Measurements from ENCODE around the gene SFN. TPM values are rescaled to one million over a fixed set of nuclear protein-coding genes. Genes with fewer than 3 reads are reported as not detected.

Gene SFN
- total and polyA plus RNA-seq, 2 of the 13 experiments (the other 11 are each of a cell fraction or from before 2014, with no cell fraction given) = 4.3 to 5.6 TPM

DNA sequence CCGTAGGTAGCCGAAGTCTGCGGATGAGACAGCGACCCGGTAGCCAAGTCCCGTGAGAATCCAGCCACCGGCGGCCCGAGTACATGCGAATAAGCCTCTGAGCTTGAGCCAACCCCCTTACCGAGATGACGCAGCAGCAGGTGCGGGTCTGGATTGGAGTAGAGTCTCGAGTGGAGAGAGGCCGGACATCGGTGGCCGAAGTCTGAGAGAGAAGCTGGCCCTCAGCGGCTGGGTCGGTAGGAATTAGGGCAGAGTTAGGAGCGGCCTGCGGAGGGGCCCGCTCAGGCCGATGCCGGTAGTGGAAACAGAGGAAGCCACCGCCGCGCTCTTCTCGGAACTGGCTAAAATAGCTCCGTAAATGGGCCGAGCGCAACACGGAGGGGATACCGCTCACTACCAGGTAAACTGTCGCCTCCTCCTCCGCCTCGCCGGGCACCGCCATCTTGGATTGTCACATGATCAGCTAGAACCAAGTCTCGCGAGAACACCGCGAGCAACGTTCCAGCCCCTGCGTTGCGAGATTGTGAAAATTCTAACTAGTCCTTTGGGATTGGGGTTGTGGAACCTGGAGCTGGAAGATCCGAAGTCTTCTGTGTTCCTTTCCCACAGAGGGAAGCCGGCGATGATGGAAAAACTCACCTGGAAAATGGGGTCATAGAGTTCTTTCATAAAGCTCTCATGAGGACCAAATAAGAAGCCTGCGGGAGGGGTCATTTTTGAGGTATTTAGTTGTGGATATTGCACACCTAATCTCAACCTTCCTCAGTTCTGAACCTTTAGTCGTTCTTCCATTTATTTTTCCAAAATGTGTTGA, 37.3 kb downstream of the SFN start, which contains the start of gene GPATCH3 (continued):
- TF ChIP-seq, protein P1, sequence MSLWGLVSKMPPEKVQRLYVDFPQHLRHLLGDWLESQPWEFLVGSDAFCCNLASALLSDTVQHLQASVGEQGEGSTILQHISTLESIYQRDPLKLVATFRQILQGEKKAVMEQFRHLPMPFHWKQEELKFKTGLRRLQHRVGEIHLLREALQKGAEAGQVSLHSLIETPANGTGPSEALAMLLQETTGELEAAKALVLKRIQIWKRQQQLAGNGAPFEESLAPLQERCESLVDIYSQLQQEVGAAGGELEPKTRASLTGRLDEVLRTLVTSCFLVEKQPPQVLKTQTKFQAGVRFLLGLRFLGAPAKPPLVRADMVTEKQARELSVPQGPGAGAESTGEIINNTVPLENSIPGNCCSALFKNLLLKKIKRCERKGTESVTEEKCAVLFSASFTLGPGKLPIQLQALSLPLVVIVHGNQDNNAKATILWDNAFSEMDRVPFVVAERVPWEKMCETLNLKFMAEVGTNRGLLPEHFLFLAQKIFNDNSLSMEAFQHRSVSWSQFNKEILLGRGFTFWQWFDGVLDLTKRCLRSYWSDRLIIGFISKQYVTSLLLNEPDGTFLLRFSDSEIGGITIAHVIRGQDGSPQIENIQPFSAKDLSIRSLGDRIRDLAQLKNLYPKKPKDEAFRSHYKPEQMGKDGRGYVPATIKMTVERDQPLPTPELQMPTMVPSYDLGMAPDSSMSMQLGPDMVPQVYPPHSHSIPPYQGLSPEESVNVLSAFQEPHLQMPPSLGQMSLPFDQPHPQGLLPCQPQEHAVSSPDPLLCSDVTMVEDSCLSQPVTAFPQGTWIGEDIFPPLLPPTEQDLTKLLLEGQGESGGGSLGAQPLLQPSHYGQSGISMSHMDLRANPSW (CRISPR knock-in tag; IDR thresholded peaks at IDR 0.05; ENCODE audit: borderline replicate concordance) = peak; percentile 53; the same call in 1 of the 2 replicates
- TF ChIP-seq ELF1 (CRISPR knock-in tag; IDR thresholded peaks at IDR 0.05) (peak; percentile 60; the same call in 1 of the 2 replicates), CAMTA2 (CRISPR knock-in tag; IDR thresholded peaks at IDR 0.05; ENCODE audit: borderline replicate concordance) (no peak), ZNF605 (CRISPR knock-in tag; IDR thresholded peaks at IDR 0.05) (peak; percentile 76), FOXM1 (CRISPR knock-in tag; IDR thresholded peaks at IDR 0.05) (no peak), FOXA1 (IDR thresholded peaks at IDR 0.05) (no peak), FOXA1 (CRISPR knock-in tag; IDR thresholded peaks at IDR 0.05) (0 out of 2 replicates have a peak, but pooled peaks have one; percentile 13), KDM5B (CRISPR knock-in tag; IDR thresholded peaks at IDR 0.05; ENCODE audit: borderline replicate concordance) (peak; percentile 79; the same call in 1 of the 2 replicates), NRL (CRISPR knock-in tag; IDR thresholded peaks at IDR 0.05; ENCODE audit: borderline replicate concordance) (peak; percentile 72; the same call in 1 of the 2 replicates)
- TF ChIP-seq, protein P2, sequence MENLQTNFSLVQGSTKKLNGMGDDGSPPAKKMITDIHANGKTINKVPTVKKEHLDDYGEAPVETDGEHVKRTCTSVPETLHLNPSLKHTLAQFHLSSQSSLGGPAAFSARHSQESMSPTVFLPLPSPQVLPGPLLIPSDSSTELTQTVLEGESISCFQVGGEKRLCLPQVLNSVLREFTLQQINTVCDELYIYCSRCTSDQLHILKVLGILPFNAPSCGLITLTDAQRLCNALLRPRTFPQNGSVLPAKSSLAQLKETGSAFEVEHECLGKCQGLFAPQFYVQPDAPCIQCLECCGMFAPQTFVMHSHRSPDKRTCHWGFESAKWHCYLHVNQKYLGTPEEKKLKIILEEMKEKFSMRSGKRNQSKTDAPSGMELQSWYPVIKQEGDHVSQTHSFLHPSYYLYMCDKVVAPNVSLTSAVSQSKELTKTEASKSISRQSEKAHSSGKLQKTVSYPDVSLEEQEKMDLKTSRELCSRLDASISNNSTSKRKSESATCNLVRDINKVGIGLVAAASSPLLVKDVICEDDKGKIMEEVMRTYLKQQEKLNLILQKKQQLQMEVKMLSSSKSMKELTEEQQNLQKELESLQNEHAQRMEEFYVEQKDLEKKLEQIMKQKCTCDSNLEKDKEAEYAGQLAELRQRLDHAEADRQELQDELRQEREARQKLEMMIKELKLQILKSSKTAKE (CRISPR knock-in tag; IDR thresholded peaks at IDR 0.05; ENCODE audit: borderline replicate concordance) = no peak
- TF ChIP-seq, protein P3, sequence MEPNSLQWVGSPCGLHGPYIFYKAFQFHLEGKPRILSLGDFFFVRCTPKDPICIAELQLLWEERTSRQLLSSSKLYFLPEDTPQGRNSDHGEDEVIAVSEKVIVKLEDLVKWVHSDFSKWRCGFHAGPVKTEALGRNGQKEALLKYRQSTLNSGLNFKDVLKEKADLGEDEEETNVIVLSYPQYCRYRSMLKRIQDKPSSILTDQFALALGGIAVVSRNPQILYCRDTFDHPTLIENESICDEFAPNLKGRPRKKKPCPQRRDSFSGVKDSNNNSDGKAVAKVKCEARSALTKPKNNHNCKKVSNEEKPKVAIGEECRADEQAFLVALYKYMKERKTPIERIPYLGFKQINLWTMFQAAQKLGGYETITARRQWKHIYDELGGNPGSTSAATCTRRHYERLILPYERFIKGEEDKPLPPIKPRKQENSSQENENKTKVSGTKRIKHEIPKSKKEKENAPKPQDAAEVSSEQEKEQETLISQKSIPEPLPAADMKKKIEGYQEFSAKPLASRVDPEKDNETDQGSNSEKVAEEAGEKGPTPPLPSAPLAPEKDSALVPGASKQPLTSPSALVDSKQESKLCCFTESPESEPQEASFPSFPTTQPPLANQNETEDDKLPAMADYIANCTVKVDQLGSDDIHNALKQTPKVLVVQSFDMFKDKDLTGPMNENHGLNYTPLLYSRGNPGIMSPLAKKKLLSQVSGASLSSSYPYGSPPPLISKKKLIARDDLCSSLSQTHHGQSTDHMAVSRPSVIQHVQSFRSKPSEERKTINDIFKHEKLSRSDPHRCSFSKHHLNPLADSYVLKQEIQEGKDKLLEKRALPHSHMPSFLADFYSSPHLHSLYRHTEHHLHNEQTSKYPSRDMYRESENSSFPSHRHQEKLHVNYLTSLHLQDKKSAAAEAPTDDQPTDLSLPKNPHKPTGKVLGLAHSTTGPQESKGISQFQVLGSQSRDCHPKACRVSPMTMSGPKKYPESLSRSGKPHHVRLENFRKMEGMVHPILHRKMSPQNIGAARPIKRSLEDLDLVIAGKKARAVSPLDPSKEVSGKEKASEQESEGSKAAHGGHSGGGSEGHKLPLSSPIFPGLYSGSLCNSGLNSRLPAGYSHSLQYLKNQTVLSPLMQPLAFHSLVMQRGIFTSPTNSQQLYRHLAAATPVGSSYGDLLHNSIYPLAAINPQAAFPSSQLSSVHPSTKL (CRISPR knock-in tag; IDR thresholded peaks at IDR 0.05) = peak; percentile 71
- TF ChIP-seq, protein P4, sequence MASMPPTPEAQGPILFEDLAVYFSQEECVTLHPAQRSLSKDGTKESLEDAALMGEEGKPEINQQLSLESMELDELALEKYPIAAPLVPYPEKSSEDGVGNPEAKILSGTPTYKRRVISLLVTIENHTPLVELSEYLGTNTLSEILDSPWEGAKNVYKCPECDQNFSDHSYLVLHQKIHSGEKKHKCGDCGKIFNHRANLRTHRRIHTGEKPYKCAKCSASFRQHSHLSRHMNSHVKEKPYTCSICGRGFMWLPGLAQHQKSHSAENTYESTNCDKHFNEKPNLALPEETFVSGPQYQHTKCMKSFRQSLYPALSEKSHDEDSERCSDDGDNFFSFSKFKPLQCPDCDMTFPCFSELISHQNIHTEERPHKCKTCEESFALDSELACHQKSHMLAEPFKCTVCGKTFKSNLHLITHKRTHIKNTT (CRISPR knock-in tag; IDR thresholded peaks at IDR 0.05) = no peak
- TF ChIP-seq, protein P5, sequence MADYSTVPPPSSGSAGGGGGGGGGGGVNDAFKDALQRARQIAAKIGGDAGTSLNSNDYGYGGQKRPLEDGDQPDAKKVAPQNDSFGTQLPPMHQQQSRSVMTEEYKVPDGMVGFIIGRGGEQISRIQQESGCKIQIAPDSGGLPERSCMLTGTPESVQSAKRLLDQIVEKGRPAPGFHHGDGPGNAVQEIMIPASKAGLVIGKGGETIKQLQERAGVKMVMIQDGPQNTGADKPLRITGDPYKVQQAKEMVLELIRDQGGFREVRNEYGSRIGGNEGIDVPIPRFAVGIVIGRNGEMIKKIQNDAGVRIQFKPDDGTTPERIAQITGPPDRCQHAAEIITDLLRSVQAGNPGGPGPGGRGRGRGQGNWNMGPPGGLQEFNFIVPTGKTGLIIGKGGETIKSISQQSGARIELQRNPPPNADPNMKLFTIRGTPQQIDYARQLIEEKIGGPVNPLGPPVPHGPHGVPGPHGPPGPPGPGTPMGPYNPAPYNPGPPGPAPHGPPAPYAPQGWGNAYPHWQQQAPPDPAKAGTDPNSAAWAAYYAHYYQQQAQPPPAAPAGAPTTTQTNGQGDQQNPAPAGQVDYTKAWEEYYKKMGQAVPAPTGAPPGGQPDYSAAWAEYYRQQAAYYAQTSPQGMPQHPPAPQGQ (CRISPR knock-in tag; IDR thresholded peaks at IDR 0.05; ENCODE audit: borderline replicate concordance) = peak; percentile 87; the same call in 1 of the 2 replicates
- TF ChIP-seq, protein P6, sequence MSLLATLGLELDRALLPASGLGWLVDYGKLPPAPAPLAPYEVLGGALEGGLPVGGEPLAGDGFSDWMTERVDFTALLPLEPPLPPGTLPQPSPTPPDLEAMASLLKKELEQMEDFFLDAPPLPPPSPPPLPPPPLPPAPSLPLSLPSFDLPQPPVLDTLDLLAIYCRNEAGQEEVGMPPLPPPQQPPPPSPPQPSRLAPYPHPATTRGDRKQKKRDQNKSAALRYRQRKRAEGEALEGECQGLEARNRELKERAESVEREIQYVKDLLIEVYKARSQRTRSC (CRISPR knock-in tag; IDR thresholded peaks at IDR 0.05; ENCODE audit: low read depth) = no peak

Data from HepG2 (cell line).